GM10266 (cell line): ENCODE results near the gene SSNA1.

Experiments
- DNase-seq: peaks from one replicate; pipeline ENCODE4 v3.0.0; 2012; ENCODE audit errors: extremely low spot score
- TF ChIP-seq, protein P1 (sequence below): IDR thresholded peaks from 2 replicates; pipeline ENCODE4 v1.5.1; 2012; ENCODE audit warnings: mild to moderate bottlenecking, low read depth; ENCODE audit not compliant: control insufficient read depth, insufficient read depth; ENCODE audit errors: missing control alignments

SSNA1 gene

DNA sequence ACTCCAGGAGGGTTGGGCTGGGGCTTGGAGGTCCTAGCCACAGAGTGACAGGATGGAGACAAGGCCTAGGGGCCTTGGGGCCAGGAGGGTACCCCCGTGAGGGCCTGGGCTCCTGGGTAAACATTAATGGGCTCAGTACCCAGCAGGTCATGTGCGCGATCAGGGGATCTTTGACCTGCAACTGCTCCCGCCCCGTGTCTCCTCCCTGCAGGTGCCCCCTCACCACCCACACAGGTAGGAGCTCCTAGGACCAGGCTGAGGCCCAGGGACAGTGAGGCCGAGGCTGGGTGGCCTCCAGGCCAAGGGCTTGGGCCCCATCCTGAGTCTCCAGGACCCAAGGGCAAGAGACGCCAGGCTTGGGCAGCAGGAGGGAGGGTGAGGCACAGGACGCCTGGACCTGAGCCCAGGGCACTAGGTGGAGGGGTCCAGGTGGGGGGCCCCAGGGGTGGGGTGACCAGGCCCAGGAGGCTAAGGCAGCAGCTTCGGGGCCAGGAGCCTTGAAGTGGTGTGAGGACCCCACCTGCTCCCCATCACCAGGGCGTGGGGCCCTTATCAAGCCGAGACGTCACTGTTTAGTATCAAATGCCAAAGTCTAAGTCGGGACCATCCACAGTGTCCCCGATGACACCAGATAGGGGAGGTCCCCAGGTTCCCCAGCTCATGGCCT, 42.4 kb downstream of the SSNA1 start, which contains the start of gene SLC34A3:
Gene SLC34A3 (plus strand): TSS at position 197 of the 667 bp plus-strand sequence. CDS start 802 bp downstream, outside the sequence.
- TF ChIP-seq, protein P1, sequence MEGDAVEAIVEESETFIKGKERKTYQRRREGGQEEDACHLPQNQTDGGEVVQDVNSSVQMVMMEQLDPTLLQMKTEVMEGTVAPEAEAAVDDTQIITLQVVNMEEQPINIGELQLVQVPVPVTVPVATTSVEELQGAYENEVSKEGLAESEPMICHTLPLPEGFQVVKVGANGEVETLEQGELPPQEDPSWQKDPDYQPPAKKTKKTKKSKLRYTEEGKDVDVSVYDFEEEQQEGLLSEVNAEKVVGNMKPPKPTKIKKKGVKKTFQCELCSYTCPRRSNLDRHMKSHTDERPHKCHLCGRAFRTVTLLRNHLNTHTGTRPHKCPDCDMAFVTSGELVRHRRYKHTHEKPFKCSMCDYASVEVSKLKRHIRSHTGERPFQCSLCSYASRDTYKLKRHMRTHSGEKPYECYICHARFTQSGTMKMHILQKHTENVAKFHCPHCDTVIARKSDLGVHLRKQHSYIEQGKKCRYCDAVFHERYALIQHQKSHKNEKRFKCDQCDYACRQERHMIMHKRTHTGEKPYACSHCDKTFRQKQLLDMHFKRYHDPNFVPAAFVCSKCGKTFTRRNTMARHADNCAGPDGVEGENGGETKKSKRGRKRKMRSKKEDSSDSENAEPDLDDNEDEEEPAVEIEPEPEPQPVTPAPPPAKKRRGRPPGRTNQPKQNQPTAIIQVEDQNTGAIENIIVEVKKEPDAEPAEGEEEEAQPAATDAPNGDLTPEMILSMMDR: no peak
- no peak for DNase-seq

DNA sequence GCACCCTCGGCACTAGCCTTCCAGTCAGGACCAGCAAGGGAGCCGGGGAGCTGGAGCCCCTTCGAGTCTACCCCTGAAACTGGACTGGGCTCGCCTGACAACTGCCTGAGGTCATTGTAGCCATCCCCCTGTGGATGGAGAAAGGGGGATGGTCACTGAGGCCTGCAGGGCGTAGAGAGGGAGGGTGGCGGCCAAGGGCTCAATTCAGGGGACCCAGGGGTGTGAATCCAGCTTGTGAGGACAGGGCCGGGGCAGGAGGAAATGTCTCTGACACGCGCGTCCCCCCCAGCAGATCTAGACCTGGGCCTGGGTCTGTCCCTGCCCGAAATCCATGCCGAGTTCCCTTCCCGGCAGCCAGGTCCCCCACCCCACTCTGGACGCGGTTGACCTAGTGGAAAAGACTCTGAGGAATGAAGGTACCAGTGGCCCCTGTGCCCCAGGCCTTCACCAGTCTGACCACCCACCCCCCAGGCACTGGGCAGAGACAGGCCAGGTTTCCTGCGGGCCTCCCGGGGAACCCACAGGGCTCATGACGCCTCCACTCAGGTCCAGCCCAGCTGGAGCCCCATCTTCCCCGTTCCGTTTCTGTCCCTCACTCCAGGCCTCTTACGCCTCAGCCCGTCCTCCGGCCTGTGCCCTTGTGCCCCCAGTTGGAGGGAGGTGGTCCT, 43.0 kb downstream of the SSNA1 start:
- TF ChIP-seq, protein P1: no peak
- no peak for DNase-seq

DNA sequence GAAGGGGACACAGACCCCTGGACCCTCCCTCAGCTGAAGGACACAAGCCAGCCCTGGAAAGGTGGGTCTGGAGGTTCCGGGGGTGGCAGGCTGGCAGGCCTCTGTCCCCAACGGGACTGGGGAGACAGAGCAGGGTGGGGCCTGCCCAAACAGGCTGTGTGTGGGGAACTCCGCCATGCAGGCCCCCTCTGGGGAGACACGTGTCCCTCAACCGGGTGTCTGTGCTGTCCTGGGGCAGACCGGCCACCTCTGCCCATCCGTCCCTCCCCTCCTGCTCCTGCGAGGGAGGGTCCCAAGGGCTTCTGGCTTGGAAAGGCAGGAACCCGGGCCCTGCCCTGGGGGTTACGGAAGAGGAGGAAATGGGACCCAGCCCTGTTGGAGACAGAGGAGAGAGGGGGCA, 43.6 kb downstream of the SSNA1 start:
- TF ChIP-seq, protein P1: no peak
- no peak for DNase-seq

DNA sequence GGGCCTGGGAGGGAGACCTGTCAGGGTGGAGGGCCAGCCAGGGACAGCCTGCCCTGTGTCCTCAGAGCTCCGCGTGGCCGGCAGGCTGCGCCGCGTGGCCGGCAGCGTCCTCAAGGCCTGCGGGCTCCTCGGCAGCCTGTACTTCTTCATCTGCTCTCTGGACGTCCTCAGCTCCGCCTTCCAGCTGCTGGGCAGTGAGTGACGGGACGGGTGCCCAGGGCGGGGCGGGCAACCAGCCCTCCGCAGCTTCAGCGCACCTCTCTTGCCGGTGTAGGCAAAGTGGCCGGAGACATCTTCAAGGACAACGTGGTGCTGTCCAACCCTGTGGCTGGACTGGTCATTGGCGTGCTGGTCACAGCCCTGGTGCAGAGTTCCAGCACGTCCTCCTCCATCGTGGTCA, 44.0 kb downstream of the SSNA1 start:
- DNase-seq: no peak
- TF ChIP-seq, protein P1: no peak

DNA sequence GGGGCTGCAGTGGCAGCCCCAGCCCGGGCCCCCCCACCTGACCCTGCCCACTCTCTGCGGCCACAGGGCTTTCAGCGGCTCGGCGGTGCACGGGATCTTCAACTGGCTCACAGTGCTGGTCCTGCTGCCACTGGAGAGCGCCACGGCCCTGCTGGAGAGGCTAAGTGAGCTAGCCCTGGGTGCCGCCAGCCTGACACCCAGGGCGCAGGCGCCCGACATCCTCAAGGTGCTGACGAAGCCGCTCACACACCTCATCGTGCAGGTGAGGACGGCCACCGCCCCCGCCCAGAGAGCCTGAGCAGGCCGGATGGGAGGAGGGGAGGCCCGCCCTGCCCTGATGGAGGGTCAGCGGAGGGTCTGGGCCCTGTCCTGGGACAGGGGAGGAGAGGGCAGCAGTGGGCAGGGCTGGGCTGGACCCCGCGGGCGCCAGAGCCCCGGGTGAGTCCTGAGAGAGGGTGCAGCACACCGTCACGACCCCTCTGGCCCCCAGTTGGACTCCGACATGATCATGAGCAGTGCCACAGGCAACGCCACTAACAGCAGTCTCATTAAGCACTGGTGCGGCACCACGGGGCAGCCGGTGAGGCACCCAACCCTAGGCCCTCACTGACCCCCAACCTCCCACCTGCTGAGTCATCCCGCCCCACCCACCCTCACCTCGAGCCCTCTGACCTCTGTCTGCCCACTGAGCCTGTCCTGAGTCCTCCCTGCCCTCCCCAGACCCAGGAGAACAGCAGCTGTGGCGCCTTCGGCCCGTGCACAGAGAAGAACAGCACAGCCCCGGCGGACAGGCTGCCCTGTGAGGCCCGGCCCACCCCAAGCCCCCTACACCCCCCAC, 44.9 kb downstream of the SSNA1 start:
- TF ChIP-seq, protein P1: no peak
- no peak for DNase-seq

DNA sequence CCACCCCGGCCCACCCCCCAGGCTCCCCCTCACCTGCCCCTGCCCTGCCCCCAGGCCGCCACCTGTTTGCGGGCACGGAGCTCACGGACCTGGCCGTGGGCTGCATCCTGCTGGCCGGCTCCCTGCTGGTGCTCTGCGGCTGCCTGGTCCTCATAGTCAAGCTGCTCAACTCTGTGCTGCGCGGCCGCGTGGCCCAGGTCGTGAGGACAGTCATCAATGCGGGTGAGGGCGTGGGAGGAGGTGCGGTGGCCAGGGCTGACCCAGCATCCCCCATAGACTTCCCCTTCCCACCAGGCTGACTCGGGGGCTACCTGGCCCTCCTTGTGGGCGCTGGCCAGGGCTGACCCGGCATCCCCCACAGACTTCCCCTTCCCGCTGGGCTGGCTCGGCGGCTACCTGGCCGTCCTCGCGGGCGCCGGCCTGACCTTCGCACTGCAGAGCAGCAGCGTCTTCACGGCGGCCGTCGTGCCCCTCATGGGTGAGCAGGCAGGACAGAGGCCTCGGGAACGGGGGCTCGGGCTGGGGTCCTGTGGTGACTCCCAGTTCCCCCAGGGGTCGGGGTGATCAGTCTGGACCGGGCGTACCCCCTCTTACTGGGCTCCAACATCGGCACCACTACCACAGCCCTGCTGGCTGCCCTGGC, 45.7 kb downstream of the SSNA1 start:
- no peak for DNase-seq
- TF ChIP-seq, protein P1: no peak
